PFSK-1 (cell line): Measurements from ENCODE around the gene IKBKE.

Source experiments
- FOXP2 ChIP-seq: optimal IDR thresholded peaks from 2 replicates; pipeline ENCODE3; 2011; ENCODE audit warnings: borderline replicate concordance, control low read depth, inconsistent platforms; ENCODE audit not compliant: insufficient read depth; ENCODE audit errors: extremely low read length, extremely low read depth
- POLR2AphosphoS5 ChIP-seq: IDR thresholded peaks from 2 replicates; pipeline ENCODE4 v1.6.1; 2012; ENCODE audit warnings: low read depth, mild to moderate bottlenecking, control low read depth, low read length, moderate library complexity
- REST ChIP-seq, 2 experiments: IDR thresholded peaks; 2 replicates each; pipeline versions ENCODE4 v1.6.1 to v1.8.0; 2011 to 2012; ENCODE audit warnings: low read depth in 2 of 2, low read length in 2 of 2, control low read depth in 1 of 2, inconsistent platforms in 1 of 2, mild to moderate bottlenecking in 1 of 2, moderate library complexity in 1 of 2; ENCODE audit not compliant: insufficient read depth in 1 of 2
- SIN3A ChIP-seq: IDR thresholded peaks from 2 replicates; pipeline ENCODE4 v1.6.1; 2012; ENCODE audit warnings: mild to moderate bottlenecking, low read length, moderate library complexity, borderline replicate concordance; ENCODE audit not compliant: insufficient read depth
- TAF1 ChIP-seq: IDR thresholded peaks from 2 replicates; pipeline ENCODE4 v1.6.1; 2012; ENCODE audit warnings: low read length, control low read depth, borderline replicate concordance; ENCODE audit not compliant: insufficient read depth

IKBKE gene

GRCh38 chr1:206446688-206447421, 23.4 kb upstream of the IKBKE start:
- TF ChIP-seq POLR2AphosphoS5 (peak; percentile 32; the same call in 1 of the 2 replicates), SIN3A (no peak), TAF1 (no peak), FOXP2 (peak; percentile 14), REST (IDR thresholded peaks at IDR 0.05; ENCODE audit: insufficient read depth in 1 of 2, low read depth in 2 of 2, low read length in 2 of 2) (no peak)

GRCh38 chr1:206447422-206447765, 22.9 kb upstream of the IKBKE start:
- no peak for TF ChIP-seq SIN3A
- TF ChIP-seq POLR2AphosphoS5, result no peak
- no peak for TF ChIP-seq FOXP2
- TF ChIP-seq TAF1, result no peak; the same call in 1 of the 2 replicates
- TF ChIP-seq REST (IDR thresholded peaks at IDR 0.05; ENCODE audit: insufficient read depth in 1 of 2, low read depth in 2 of 2, low read length in 2 of 2), result no peak

- TF ChIP-seq REST (IDR thresholded peaks at IDR 0.05; ENCODE audit: insufficient read depth in 1 of 2, low read depth in 2 of 2, low read length in 2 of 2) (no peak), FOXP2 (no peak), TAF1 (no peak), POLR2AphosphoS5 (no peak), SIN3A (no peak)
Observed at GRCh38 chr1:206447792-206448191, 22.5 kb upstream of the IKBKE start.

GRCh38 chr1:206448471-206448870, 21.8 kb upstream of the IKBKE start:
- TF ChIP-seq POLR2AphosphoS5, result no peak
- no peak for TF ChIP-seq FOXP2
- no peak for TF ChIP-seq REST (IDR thresholded peaks at IDR 0.05; ENCODE audit: insufficient read depth in 1 of 2, low read depth in 2 of 2, low read length in 2 of 2)
- no peak for TF ChIP-seq SIN3A
- TF ChIP-seq TAF1, result no peak

GRCh38 chr1:206449565-206449964, 20.7 kb upstream of the IKBKE start:
- TF ChIP-seq FOXP2, result no peak
- no peak for TF ChIP-seq REST (IDR thresholded peaks at IDR 0.05; ENCODE audit: insufficient read depth in 1 of 2, low read depth in 2 of 2, low read length in 2 of 2)
- no peak for TF ChIP-seq TAF1
